Liver (tissue), 9 donors: ENCODE results near the gene SOX11. TPM values are rescaled to one million over a fixed set of nuclear protein-coding genes. Genes with fewer than 3 reads are reported as not detected.

Source experiments
- DNase-seq: peaks from one replicate; pipeline ENCODE4 v3.0.0-alpha.2; 2017; ENCODE audit warnings: low spot score
- H3K27ac ChIP-seq, 2 donors: one replicate each; pipeline ENCODE4 v1.7.0; 2013; ENCODE audit warnings: inconsistent platforms in 2 of 2, low read length in 2 of 2, control low read depth in 1 of 2, low read depth in 1 of 2, mild to moderate bottlenecking in 1 of 2
- H3K27me3 ChIP-seq, 4 donors: one replicate each; pipeline versions ENCODE4 v1.6.1 to v1.7.0; 2013; ENCODE audit warnings: low read length in 3 of 4, inconsistent platforms in 1 of 4, mild to moderate bottlenecking in 1 of 4, moderate library complexity in 1 of 4; ENCODE audit not compliant: control insufficient read depth in 4 of 4, insufficient read depth in 4 of 4
- H3K36me3 ChIP-seq, 4 donors: one replicate each; pipeline versions ENCODE4 v1.6.1 to v1.7.0; 2013; ENCODE audit warnings: low read length in 3 of 4, mild to moderate bottlenecking in 3 of 4, low read depth in 1 of 4, moderate library complexity in 1 of 4; ENCODE audit not compliant: control insufficient read depth in 4 of 4, insufficient read depth in 3 of 4
- H3K4me1 ChIP-seq, 4 donors: one replicate each; pipeline versions ENCODE4 v1.6.1 to v1.7.0; 2013; ENCODE audit warnings: low read length in 3 of 4, mild to moderate bottlenecking in 3 of 4, moderate library complexity in 1 of 4; ENCODE audit not compliant: control insufficient read depth in 4 of 4, insufficient read depth in 4 of 4
- H3K4me3 ChIP-seq, 3 donors: one replicate each; pipeline versions ENCODE4 v1.6.1 to v1.7.0; 2013; ENCODE audit warnings: low read length in 3 of 3, control low read depth in 1 of 3, low read depth in 1 of 3, mild to moderate bottlenecking in 1 of 3
- H3K9ac ChIP-seq, 2 donors: one replicate each; pipeline ENCODE4 v1.7.0; 2013; ENCODE audit warnings: low read length in 2 of 2, mild to moderate bottlenecking in 2 of 2, moderate library complexity in 2 of 2, control low read depth in 1 of 2, low read depth in 1 of 2
- H3K9me3 ChIP-seq, 4 donors: one replicate each; pipeline versions ENCODE4 v1.6.1 to v1.7.0; 2013; ENCODE audit warnings: low read length in 3 of 4; ENCODE audit not compliant: control insufficient read depth in 4 of 4
- ATF3 ChIP-seq: IDR thresholded peaks from 2 replicates; pipeline ENCODE4 v1.6.1; 2016; ENCODE audit warnings: antibody characterized with exemption
- CTCF ChIP-seq: fragments of 150-350 bp; IDR thresholded peaks from 2 replicates; pipeline ENCODE4 v1.5.1; 2017; ENCODE audit warnings: improper control_type of control experiment, low read depth, low read length; ENCODE audit not compliant: missing input control
- EGR1 ChIP-seq, 2 donors: IDR thresholded peaks; 2 replicates each; pipeline ENCODE4 v1.6.1; 2016 to 2018; ENCODE audit warnings: antibody characterized with exemption in 2 of 2, low read depth in 2 of 2
- FOXA1 ChIP-seq: IDR thresholded peaks from 2 replicates; pipeline ENCODE4 v1.6.1; 2016; ENCODE audit warnings: antibody characterized with exemption
- FOXA2 ChIP-seq: IDR thresholded peaks from 2 replicates; pipeline ENCODE4 v1.6.1; 2016; ENCODE audit warnings: antibody characterized with exemption
- GABPA ChIP-seq, 2 donors: IDR thresholded peaks in 1 of 2; conservative IDR thresholded peaks in 1 of 2; 2 replicates each; pipeline ENCODE4 v1.6.1; 2016; ENCODE audit warnings: antibody characterized with exemption in 2 of 2, mild to moderate bottlenecking in 1 of 2, moderate library complexity in 1 of 2
- HNF4A ChIP-seq, 2 donors: conservative IDR thresholded peaks; 2 replicates each; pipeline ENCODE4 v1.6.1; 2016; ENCODE audit warnings: antibody characterized with exemption in 2 of 2, mild to moderate bottlenecking in 2 of 2
- HNF4G ChIP-seq: IDR thresholded peaks from 2 replicates; pipeline ENCODE4 v1.6.1; 2016; ENCODE audit warnings: antibody characterized with exemption
- JUND ChIP-seq, 2 donors: IDR thresholded peaks; 2 replicates each; pipeline ENCODE4 v1.6.1; 2016; ENCODE audit warnings: antibody characterized with exemption in 2 of 2
- MAX ChIP-seq: IDR thresholded peaks from 2 replicates; pipeline ENCODE4 v1.6.1; 2016; ENCODE audit warnings: antibody characterized with exemption
- NR2F2 ChIP-seq: IDR thresholded peaks from 2 replicates; pipeline ENCODE4 v1.6.1; 2016; ENCODE audit warnings: antibody characterized with exemption
- RAD21 ChIP-seq, 2 donors: IDR thresholded peaks; 2 replicates each; pipeline ENCODE4 v1.6.1; 2016; ENCODE audit warnings: antibody characterized with exemption in 2 of 2, mild to moderate bottlenecking in 2 of 2
- REST ChIP-seq: IDR thresholded peaks from 2 replicates; pipeline ENCODE4 v1.6.1; 2016; ENCODE audit warnings: antibody characterized with exemption, mild to moderate bottlenecking
- RXRA ChIP-seq, 2 donors: IDR thresholded peaks; 2 replicates each; pipeline ENCODE4 v1.6.1; 2017 to 2018; ENCODE audit warnings: antibody characterized with exemption in 2 of 2, mild to moderate bottlenecking in 1 of 2
- SP1 ChIP-seq: IDR thresholded peaks from 2 replicates; pipeline ENCODE4 v1.6.1; 2018; ENCODE audit warnings: antibody characterized with exemption, mild to moderate bottlenecking
- TAF1 ChIP-seq: conservative IDR thresholded peaks from 2 replicates; pipeline ENCODE4 v1.6.1; 2016; ENCODE audit warnings: antibody characterized with exemption, mild to moderate bottlenecking
- YY1 ChIP-seq: IDR thresholded peaks from 2 replicates; pipeline ENCODE4 v1.6.1; 2016; ENCODE audit warnings: antibody characterized with exemption, mild to moderate bottlenecking
- ZBTB33 ChIP-seq: IDR thresholded peaks from 2 replicates; pipeline ENCODE4 v1.6.1; 2016; ENCODE audit warnings: antibody characterized with exemption
- WGBS: extraction: QIAGEN DNeasy Blood & Tissue Kit; methylation state at CpG from one replicate; pipeline ENCODE4 v1.1.7; 2013; 5-methylcytosine and 5-hydroxymethylcytosine counted together
- polyA plus RNA-seq, 2 donors: library from polyadenylated mRNA; stranded (reverse) in 1 of 2; unstranded in 1 of 2; fragments of 200-250 nt in 1 of 2; fragments of >200 nt in 1 of 2; fragmentation: Nextera tagmentation in 1 of 2; extraction: Ambion mirVana in 1 of 2; gene quantifications; one replicate each; pipeline versions ENCODE4 v1.2.1 to v1.2.3, GENCODE V29; 2013 to 2015
- total RNA-seq, 2 donors: library from RNA; depleted of rRNA; stranded (reverse); fragments of >200 nt; gene quantifications; one replicate each; pipeline ENCODE4 v1.2.3, GENCODE V29; 2014
- donor health status: healthy.
- donor health status: healthy.
- donor health status: healthy.
- donor health status: healthy.
- donor health status: healthy.

SOX11 gene
- total and polyA plus RNA-seq, 4 donors = 0.09 TPM; not detected in 3

GRCh38 chr2:5657231-5657630 lies 35.0 kb upstream of the SOX11 start:
- Histone ChIP-seq H3K4me3 (no peak overlapping the region), H3K4me1 (no peaks in the 10 kb centered on the region), H3K27ac (no peak overlapping the region), H3K9ac (no peak overlapping the region), H3K27me3 (no peaks in the 10 kb centered on the region), H3K36me3 (no peaks in the 10 kb centered on the region), H3K9me3 (peaks cover 0 to 1% (median 0%) of the 10 kb centered on the region in 4 donors)
- WGBS = 59% methylated on average over 4 of the region's 4 CpGs
- DNase-seq = no peak
- TF ChIP-seq HNF4G = no peak

GRCh38 chr2:5660591-5660990 lies 31.6 kb upstream of the SOX11 start:
- WGBS = 46% methylated on average over 3 of the region's 3 CpGs

More at GRCh38 chr2:5660591-5660990, 31.6 kb upstream of the SOX11 start:
- DNase-seq = no peak
- no peak overlapping the region for H3K27ac ChIP-seq
- no peaks in the 10 kb centered on the region for H3K4me1 ChIP-seq
- H3K9me3 ChIP-seq = peaks cover 0 to 1% (median 0%) of the 10 kb centered on the region in 4 donors
- H3K27me3 ChIP-seq = no peaks in the 10 kb centered on the region
- no peak overlapping the region for H3K9ac ChIP-seq
- H3K36me3 ChIP-seq = no peaks in the 10 kb centered on the region
- H3K4me3 ChIP-seq = no peak overlapping the region
- no peak for TF ChIP-seq MAX
- TF ChIP-seq HNF4G = no peak
- no peak for TF ChIP-seq FOXA1
- no peak for TF ChIP-seq HNF4A (conservative IDR thresholded peaks at IDR 0.05)
- TF ChIP-seq RXRA (IDR thresholded peaks at IDR 0.05) = no peak
- TF ChIP-seq GABPA (IDR thresholded peaks at IDR 0.05 in 1 of 2, conservative IDR thresholded peaks at IDR 0.05 in 1 of 2) = no peak
- TF ChIP-seq FOXA2 = no peak
- TF ChIP-seq ATF3 = no peak
- no peak for TF ChIP-seq ZBTB33
- TF ChIP-seq RAD21 (IDR thresholded peaks at IDR 0.05) = no peak
- TF ChIP-seq CTCF = no peak
- TF ChIP-seq TAF1 = no peak
- no peak for TF ChIP-seq YY1
- TF ChIP-seq EGR1 (IDR thresholded peaks at IDR 0.05; ENCODE audit: low read depth in 2 of 2) = no peak
- no peak for TF ChIP-seq SP1
- no peak for TF ChIP-seq NR2F2
- no peak for TF ChIP-seq REST
- no peak for TF ChIP-seq JUND (IDR thresholded peaks at IDR 0.05)
